Progenitor cell of endocrine pancreas (in vitro differentiated cells): Measurements from ENCODE around the gene GPR18. TPM values are rescaled to one million over a fixed set of nuclear protein-coding genes. Genes with fewer than 3 reads are reported as not detected.
A peak's percentile ranks its signal among the peaks of the same experiment; 100 is the strongest.

Source experiments
- DNase-seq: peaks from one replicate; pipeline ENCODE4 v3.0.0; 2021; ENCODE audit warnings: low spot score; ENCODE audit not compliant: unreplicated experiment
- H3K27ac Mint-ChIP-seq: 2 replicates; pipeline ENCODE4 v1.8.0; 2021; ENCODE audit warnings: mild to moderate bottlenecking, moderate library complexity, mixed read lengths
- H3K27me3 Mint-ChIP-seq: 2 replicates; pipeline ENCODE4 v1.8.0; 2021; ENCODE audit warnings: mixed read lengths
- H3K36me3 Mint-ChIP-seq: 2 replicates; pipeline ENCODE4 v1.8.0; 2022; ENCODE audit warnings: mixed read lengths; ENCODE audit not compliant: insufficient read depth
- H3K4me1 Mint-ChIP-seq: 2 replicates; pipeline ENCODE4 v1.8.0; 2021; ENCODE audit warnings: low read depth, mixed read lengths
- H3K4me3 Mint-ChIP-seq: 2 replicates; pipeline ENCODE4 v1.8.0; 2021; ENCODE audit warnings: low read depth, mild to moderate bottlenecking, moderate library complexity, mixed read lengths
- H3K9me3 Mint-ChIP-seq: 2 replicates; pipeline ENCODE4 v1.8.0; 2021; ENCODE audit warnings: low read depth, mixed read lengths
- CTCF ChIP-seq: fragments of 200-600 bp; sonication (generic); IDR thresholded peaks from one replicate; pipeline ENCODE4 v1.5.0; 2021; ENCODE audit warnings: antibody characterized with exemption, mild to moderate bottlenecking; ENCODE audit not compliant: unreplicated experiment
- total RNA-seq: library from RNA; stranded (reverse); gene quantifications from 2 replicates; pipeline ENCODE4 v1.2.1, GENCODE V29; 2021

Gene GPR18
- total RNA-seq, 1 donor from 2014 or later = not detected

GRCh38 chr13:99220199-99220935 is 37.8 kb downstream of the GPR18 start:
- H3K4me3 Mint-ChIP-seq = no peak overlapping the region
- TF ChIP-seq CTCF = no peak
- peaks cover 2% of the 10 kb centered on the region for H3K4me1 Mint-ChIP-seq
- no peak for DNase-seq
- peaks cover 19% of the 10 kb centered on the region for H3K9me3 Mint-ChIP-seq
- no peaks in the 10 kb centered on the region for H3K27me3 Mint-ChIP-seq
- H3K36me3 Mint-ChIP-seq = peaks cover 11% of the 10 kb centered on the region
- no peak overlapping the region for H3K27ac Mint-ChIP-seq

GRCh38 chr13:99218969-99219368 is 39.2 kb downstream of the GPR18 start:
- DNase-seq = no peak
- no peak for TF ChIP-seq CTCF
- Mint-ChIP-seq H3K27ac (no peak overlapping the region), H3K27me3 (no peaks in the 10 kb centered on the region), H3K4me1 (peaks cover 4% of the 10 kb centered on the region), H3K36me3 (peaks cover 13% of the 10 kb centered on the region), H3K4me3 (no peak overlapping the region), H3K9me3 (peaks cover 19% of the 10 kb centered on the region)

DNA sequence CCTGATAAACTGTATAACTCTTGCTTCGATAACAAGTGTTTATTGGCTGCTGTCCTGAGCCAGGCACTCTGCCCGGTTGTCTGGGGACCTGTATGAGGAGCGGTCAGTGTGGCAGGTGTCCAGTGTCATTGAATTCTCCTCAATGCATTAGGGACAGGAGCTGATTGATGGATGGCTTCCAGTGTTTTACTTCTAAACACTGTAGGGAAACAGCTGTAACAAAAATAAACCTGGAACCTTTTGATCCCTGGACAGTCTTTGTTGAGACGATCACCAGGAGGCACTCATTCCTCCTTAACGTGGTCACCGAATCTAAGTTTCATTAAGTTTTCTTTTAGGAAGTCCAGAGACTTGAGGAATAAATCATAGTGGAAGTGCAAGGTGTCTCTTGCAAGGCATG is 39.6 kb downstream of the GPR18 start:
- peaks cover 12% of the 10 kb centered on the region for H3K36me3 Mint-ChIP-seq
- no peak for DNase-seq
- TF ChIP-seq CTCF = no peak
- H3K4me1 Mint-ChIP-seq = peaks cover 4% of the 10 kb centered on the region
- no peak overlapping the region for H3K4me3 Mint-ChIP-seq
- peaks cover 18% of the 10 kb centered on the region for H3K9me3 Mint-ChIP-seq
- H3K27ac Mint-ChIP-seq = peak overlapping the region; percentile 26
- H3K27me3 Mint-ChIP-seq = no peaks in the 10 kb centered on the region

GRCh38 chr13:99218126-99218525 is 40.1 kb downstream of the GPR18 start:
- TF ChIP-seq CTCF = no peak
- Mint-ChIP-seq H3K4me3 (no peak overlapping the region), H3K4me1 (peaks cover 4% of the 10 kb centered on the region), H3K27ac (peak overlapping the region; percentile 26), H3K9me3 (peaks cover 14% of the 10 kb centered on the region), H3K27me3 (no peaks in the 10 kb centered on the region), H3K36me3 (peaks cover 9% of the 10 kb centered on the region)
- DNase-seq = no peak

DNA sequence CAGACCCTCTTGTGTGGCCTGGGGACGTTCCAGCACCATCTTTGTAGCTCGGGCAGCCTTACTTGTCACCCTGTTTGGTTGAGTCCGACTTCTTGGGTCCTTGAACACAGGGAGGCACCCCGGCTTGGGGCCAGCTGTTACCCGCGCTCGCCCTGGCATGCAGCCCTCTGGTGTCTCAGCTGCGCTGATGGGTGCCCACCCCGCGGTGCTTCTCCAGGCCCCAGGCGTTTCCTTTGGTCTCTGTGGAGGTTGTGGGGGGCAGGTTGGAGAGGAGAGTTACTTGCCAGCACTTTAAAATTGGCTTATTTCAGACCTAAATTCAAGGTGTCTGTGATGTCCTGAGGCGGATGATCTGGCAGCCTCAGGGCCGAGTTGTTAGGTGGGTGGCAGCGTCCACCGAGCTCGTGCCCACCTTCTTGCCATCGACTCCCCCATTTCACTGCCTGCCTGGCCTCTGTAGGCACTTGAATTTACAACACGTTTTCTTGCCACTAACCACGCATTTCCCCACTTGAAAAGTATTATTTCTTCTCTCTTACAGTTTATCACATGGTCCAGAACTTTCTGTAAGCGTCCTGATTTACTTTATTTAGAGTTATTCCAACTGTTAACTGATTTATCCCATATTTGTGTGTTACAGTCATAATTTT is 40.6 kb downstream of the GPR18 start:
- no peak for DNase-seq
- no peak for TF ChIP-seq CTCF
- Mint-ChIP-seq H3K27me3 (no peaks in the 10 kb centered on the region), H3K36me3 (peaks cover 9% of the 10 kb centered on the region), H3K9me3 (peaks cover 8% of the 10 kb centered on the region), H3K27ac (no peak overlapping the region), H3K4me3 (no peak overlapping the region), H3K4me1 (peaks cover 4% of the 10 kb centered on the region)
